GM21515 (cell line): ENCODE measurements around the gene ENDOD1.
"Not testable (repeated sequence)": the region's sequence is repeated elsewhere in the genome, so short reads cannot be mapped to it uniquely, and the experiment has no call there.

ENCODE experiments used
- ATAC-seq: cut with Tn5 transposase; IDR thresholded peaks from one replicate; pipeline ENCODE4 v1.9.1; 2021; ENCODE audit not compliant: unreplicated experiment

ENDOD1 gene

GRCh38 chr11:95100856-95101507 lies 11.3 kb downstream of the ENDOD1 start:
- ATAC-seq = no peak

GRCh38 chr11:95101935-95102334 lies 12.3 kb downstream of the ENDOD1 start:
- ATAC-seq = no peak

- ATAC-seq = no peak
Observed at GRCh38 chr11:95102733-95103132, 13.1 kb downstream of the ENDOD1 start.

- ATAC-seq = no peak
Observed at GRCh38 chr11:95103701-95104100, 14.1 kb downstream of the ENDOD1 start.

GRCh38 chr11:95104121-95104830 lies 14.6 kb downstream of the ENDOD1 start:
- ATAC-seq = no peak

GRCh38 chr11:95104856-95105255 lies 15.2 kb downstream of the ENDOD1 start:
- no peak for ATAC-seq

GRCh38 chr11:95108159-95108611 lies 18.5 kb downstream of the ENDOD1 start:
- ATAC-seq = no peak

- no peak for ATAC-seq
Observed at GRCh38 chr11:95108671-95109551, 19.3 kb downstream of the ENDOD1 start.

- ATAC-seq = not testable (repeated sequence)
Observed at GRCh38 chr11:95111471-95111870, 21.8 kb downstream of the ENDOD1 start.

- ATAC-seq = no peak
Observed at GRCh38 chr11:95111923-95112540, 22.4 kb downstream of the ENDOD1 start.

GRCh38 chr11:95115597-95115996 lies 26.0 kb downstream of the ENDOD1 start:
- ATAC-seq = no peak

- ATAC-seq = no peak
Observed at GRCh38 chr11:95119361-95120060, 29.9 kb downstream of the ENDOD1 start.

GRCh38 chr11:95121698-95122097 lies 32.1 kb downstream of the ENDOD1 start:
- no peak for ATAC-seq

GRCh38 chr11:95123556-95123955 lies 33.9 kb downstream of the ENDOD1 start:
- no peak for ATAC-seq

GRCh38 chr11:95128602-95129001 lies 39.0 kb downstream of the ENDOD1 start:
- no peak for ATAC-seq

- no peak for ATAC-seq
Observed at GRCh38 chr11:95132956-95133355, 43.3 kb downstream of the ENDOD1 start.

GRCh38 chr11:95134491-95134890 lies 44.8 kb downstream of the ENDOD1 start:
- no peak for ATAC-seq

- no peak for ATAC-seq
Observed at GRCh38 chr11:95135155-95135554, 45.5 kb downstream of the ENDOD1 start.

- no peak for ATAC-seq
Observed at GRCh38 chr11:95135880-95136279, 46.2 kb downstream of the ENDOD1 start.

GRCh38 chr11:95136747-95137146 lies 47.1 kb downstream of the ENDOD1 start:
- ATAC-seq = not testable (repeated sequence)

GRCh38 chr11:95137299-95137698 lies 47.7 kb downstream of the ENDOD1 start:
- ATAC-seq = no peak
